Measurements from ENCODE around the gene TSPY3.
"Not testable (repeated sequence)": the region's sequence is repeated elsewhere in the genome, so short reads cannot be mapped to it uniquely, and the experiment has no call there.

The TSPY3 gene, protein sequence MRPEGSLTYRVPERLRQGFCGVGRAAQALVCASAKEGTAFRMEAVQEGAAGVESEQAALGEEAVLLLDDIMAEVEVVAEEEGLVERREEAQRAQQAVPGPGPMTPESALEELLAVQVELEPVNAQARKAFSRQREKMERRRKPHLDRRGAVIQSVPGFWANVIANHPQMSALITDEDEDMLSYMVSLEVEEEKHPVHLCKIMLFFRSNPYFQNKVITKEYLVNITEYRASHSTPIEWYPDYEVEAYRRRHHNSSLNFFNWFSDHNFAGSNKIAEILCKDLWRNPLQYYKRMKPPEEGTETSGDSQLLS

DNA sequence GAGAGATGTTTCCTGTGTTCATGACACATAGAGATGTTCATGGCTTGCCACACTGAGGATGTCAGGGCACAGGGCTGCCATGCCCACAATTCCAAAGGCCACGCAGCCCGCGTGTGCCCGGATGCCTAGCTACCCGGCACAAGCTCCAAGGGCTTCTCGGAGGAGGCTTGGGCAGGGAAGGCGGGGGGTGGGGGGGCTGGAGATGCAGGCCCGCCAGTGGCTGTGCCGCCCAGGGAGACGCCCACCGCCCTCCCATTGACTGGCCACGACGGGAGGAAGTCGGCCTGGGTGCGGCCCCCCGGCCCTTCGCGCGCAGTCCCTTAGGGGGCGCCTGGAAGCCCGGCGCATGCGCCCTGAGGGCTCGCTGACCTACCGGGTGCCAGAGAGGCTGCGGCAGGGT, at the start of gene TSPY3:
Gene TSPY3, plus strand, starts transcription at position 301 of the 400 bp plus-strand sequence. Its CDS starts 46 bp downstream, at position 347.
- DNase-seq = not testable (repeated sequence)

DNA sequence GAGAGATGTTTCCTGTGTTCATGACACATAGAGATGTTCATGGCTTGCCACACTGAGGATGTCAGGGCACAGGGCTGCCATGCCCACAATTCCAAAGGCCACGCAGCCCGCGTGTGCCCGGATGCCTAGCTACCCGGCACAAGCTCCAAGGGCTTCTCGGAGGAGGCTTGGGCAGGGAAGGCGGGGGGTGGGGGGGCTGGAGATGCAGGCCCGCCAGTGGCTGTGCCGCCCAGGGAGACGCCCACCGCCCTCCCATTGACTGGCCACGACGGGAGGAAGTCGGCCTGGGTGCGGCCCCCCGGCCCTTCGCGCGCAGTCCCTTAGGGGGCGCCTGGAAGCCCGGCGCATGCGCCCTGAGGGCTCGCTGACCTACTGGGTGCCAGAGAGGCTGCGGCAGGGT, 40.7 kb upstream of the TSPY3 start, which contains the start of gene TSPY8:
Gene TSPY8, plus strand, starts transcription at position 301 of the 400 bp plus-strand sequence. Its CDS starts 46 bp downstream, at position 347.
- not testable (repeated sequence) for DNase-seq

DNA sequence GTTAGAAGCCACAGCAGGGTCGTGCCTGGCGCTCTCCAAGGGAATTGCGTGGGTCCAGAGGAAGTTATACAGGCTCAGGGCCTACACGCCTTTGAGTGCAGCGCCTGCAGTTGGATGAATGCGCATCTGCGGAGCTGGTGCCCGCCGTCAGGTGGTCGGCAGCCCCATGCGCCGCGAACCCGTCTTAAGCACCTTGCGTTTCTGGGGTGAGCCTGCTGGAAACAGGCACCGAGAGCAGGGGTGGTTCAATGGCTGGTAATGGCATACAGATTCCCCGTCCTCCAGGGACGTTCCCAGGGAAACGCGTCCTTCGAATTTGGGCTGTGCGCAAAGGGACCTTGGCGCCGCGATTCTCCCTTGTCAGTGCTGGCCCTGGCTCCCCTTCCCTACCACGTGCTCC, 1.7 kb upstream of the TSPY3 start:
- DNase-seq = not testable (repeated sequence)

Measured in NCI-H526 treated with DMSO at 0.1 percent for 48 hours (cell line).